Measurements from ENCODE around the gene ZNF723. TPM values are rescaled to one million over a fixed set of nuclear protein-coding genes. Genes with fewer than 3 reads are reported as not detected.
A peak's percentile ranks its signal among the peaks of the same experiment; 100 is the strongest.
"Not testable (repeated sequence)": the region's sequence is repeated elsewhere in the genome, so short reads cannot be mapped to it uniquely, and the experiment has no call there.

Gene ZNF723
- total RNA-seq (not detected), polyA plus RNA-seq (not detected)
- long read RNA-seq, donor 1, result 0 reads
- long read RNA-seq, donor 2, result 0 reads
- long read RNA-seq, donor 3, result 0 reads

DNA sequence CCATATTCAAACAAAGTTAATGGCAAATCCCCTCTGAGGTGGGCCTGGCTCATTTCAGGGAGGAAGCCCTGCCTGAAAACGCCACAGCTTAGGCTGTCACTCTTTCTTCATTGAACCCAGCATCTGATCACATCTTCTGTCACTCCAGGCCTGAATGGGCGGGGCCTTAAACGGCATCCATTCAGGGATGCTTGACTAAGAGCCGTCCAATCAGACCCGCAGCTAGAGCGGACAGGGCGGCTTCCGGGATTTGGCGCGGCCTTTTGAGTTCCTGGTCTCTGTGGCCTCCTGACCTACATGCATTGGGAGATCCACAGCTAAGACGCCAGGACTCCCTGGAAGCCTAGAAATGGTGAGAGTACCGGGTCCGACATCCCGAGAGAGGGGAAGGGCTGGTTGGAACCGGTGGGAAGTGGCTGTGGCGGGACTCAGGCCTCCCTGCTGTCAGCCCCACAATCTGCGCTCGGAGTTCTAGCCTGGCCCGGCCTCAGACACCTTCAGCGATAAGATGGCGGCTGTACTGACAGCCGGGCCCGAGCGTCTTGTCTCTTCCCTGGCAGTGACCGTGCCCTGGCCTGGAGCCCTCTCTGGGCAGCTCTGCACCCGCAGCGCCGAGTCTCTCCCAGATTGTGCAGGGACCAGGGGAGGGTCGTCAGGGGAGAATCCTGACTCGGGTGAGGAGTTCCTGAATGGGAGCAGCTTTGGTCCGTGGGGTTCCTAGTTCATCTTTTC, at the start of gene ZNF723:
Gene ZNF723 (plus strand): TSS at position 261 of the 732 bp plus-strand sequence. CDS start 89 bp downstream, at position 350.
- Histone ChIP-seq H3K4me1 (no peaks in the 10 kb centered on the region), H3K36me3 (no peaks in the 10 kb centered on the region), H3K27me3 (peaks cover 0 to 10% (median 0%) of the 10 kb centered on the region in 7 donors), H3K27ac (no peak within 1 kb of the TSS), H3K4me3 (no peak within 1 kb of the TSS), H3K9me3 (peaks cover 0 to 95% (median 0%) of the 10 kb centered on the region in 11 donors)
- 9 to 14% methylated on average over 31 of the region's 31 CpGs for whole genome bisulfite sequencing, 2 donors
- no peak for ATAC-seq
- TF ChIP-seq, protein P1, sequence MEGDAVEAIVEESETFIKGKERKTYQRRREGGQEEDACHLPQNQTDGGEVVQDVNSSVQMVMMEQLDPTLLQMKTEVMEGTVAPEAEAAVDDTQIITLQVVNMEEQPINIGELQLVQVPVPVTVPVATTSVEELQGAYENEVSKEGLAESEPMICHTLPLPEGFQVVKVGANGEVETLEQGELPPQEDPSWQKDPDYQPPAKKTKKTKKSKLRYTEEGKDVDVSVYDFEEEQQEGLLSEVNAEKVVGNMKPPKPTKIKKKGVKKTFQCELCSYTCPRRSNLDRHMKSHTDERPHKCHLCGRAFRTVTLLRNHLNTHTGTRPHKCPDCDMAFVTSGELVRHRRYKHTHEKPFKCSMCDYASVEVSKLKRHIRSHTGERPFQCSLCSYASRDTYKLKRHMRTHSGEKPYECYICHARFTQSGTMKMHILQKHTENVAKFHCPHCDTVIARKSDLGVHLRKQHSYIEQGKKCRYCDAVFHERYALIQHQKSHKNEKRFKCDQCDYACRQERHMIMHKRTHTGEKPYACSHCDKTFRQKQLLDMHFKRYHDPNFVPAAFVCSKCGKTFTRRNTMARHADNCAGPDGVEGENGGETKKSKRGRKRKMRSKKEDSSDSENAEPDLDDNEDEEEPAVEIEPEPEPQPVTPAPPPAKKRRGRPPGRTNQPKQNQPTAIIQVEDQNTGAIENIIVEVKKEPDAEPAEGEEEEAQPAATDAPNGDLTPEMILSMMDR (IDR thresholded peaks at IDR 0.05), result no peak
- intact Hi-C loops (cut with DNase I), result no loop called here
- no peak for DNase-seq

DNA sequence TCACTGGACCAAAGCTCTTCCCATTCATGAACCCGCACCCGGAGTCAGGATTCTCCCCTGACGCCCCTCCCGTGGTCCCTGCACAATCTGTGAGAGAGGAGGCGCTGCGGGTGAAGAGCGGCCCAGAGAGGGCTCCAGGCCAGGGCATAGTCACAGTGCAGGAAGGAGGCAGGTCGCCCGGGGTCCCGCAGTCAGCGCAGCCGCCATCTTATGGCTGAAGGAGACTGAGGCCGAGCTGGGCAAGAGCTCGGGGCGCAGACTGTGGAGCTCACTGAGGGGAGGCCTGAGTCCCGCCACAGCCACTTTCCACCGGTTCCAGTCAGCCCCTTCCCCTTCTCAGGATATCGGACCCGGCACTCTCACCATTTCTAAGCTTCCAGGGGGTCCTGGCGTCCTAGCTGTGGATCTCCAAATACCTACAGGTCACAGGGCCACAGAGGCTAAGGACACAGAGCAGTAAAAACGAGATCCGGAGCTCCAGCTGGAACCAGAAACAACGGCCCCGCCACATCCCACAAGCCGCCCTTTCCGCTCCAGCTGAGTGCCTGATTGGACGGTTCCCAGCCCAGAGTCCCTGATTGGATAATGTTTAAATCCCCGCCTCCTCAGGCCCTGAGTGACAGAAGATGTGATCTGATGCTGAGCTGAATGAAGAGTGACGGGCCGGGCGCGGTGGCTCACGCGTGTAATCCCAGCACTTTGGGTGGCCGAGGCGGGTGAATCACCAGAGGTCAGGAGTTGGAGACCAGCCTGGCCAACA, 48.3 kb upstream of the ZNF723 start, which contains the start of gene ZNF99:
Gene ZNF99 (minus strand): TSS at position 501 of the 760 bp plus-strand sequence. CDS start 135 bp downstream, at position 366.
- Histone ChIP-seq H3K36me3 (no peaks in the 10 kb centered on the region), H3K4me1 (no peaks in the 10 kb centered on the region), H3K27me3 (peaks cover 0 to 5% (median 0%) of the 10 kb centered on the region in 7 donors), H3K27ac (peak within 1 kb of the TSS in 3 of 10 donors; percentile 27 to 58 (median 50)), H3K4me3 (peak within 1 kb of the TSS in 9 of 10 donors; percentile 35 to 70 (median 57)), H3K9me3 (peaks cover 0 to 54% (median 0%) of the 10 kb centered on the region in 11 donors)
- peak; percentile 68 to 87 for DNase-seq
- peak; percentile 94 to 99 (median 97) for ATAC-seq
- 2 to 5% methylated on average over 36 of the region's 36 CpGs for WGBS, 2 donors
- TF ChIP-seq, protein P1 (IDR thresholded peaks at IDR 0.05), result no peak
- intact Hi-C loops (cut with DNase I), result no loop called here

DNA sequence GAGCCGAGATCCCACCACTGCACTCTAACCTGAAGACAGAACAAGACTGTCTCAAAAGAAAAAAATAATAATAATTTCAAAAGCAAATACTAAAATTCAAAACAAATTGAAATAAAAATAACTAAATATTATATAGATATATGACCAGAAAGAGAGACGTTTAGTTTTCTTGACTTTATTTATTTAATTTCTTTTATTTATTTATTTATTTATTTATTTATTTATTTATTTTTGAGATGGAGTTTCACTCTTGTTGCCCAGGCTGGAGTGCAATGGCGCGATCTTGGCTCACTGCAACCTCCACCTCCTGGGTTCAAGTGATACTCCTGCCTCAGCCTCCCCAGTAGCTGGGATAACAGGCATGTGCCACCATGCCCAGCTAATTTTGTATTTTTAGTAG, 39.2 kb upstream of the ZNF723 start:
- 84 to 96% methylated on average over 4 of the region's 4 CpGs for WGBS, 2 donors
- peaks cover 0 to 82% (median 0%) of the 10 kb centered on the region in 11 donors for H3K9me3 ChIP-seq
- H3K4me3 ChIP-seq; H3K27me3 ChIP-seq; H3K27ac ChIP-seq; ATAC-seq; intact Hi-C loops (cut with DNase I); H3K36me3 ChIP-seq; DNase-seq; H3K4me1 ChIP-seq: not testable (repeated sequence)

DNA sequence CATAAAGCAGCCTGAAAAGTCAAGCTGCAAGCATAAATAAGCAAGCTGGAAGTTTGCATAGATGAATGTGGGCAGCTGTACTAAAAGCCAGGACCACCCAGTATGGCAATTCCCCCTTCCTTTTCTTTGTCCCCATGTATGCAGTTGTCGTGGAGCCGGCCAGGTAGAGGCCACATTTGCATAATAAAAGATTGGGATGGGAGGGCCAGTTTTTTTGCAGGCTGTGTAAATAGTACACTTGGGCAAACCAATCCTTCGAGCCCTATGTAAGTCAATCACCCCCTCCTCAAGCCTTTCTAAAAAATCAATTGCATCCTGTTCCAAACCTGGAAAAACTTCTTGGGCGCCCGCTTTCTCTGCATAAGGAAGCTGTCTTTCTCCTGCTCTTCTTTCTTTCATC, 35.1 kb upstream of the ZNF723 start:
- 43% methylated on average over 5 of the region's 5 CpGs for WGBS, 2 donors
- ATAC-seq (no peak), DNase-seq (no peak)
- Histone ChIP-seq H3K4me3 (no peak overlapping the region), H3K36me3 (no peaks in the 10 kb centered on the region), H3K27me3 (peaks cover 0 to 6% (median 0%) of the 10 kb centered on the region in 7 donors), H3K27ac (no peak overlapping the region), H3K9me3 (peaks cover 0 to 96% (median 0%) of the 10 kb centered on the region in 11 donors), H3K4me1 (no peaks in the 10 kb centered on the region)
- intact Hi-C loops (cut with DNase I), result no loop called here
- TF ChIP-seq, protein P1 (IDR thresholded peaks at IDR 0.05), result no peak
